Hepatocyte (in vitro differentiated cells): ENCODE results near the gene UNKL. TPM values are rescaled to one million over a fixed set of nuclear protein-coding genes. Genes with fewer than 3 reads are reported as not detected.
"Not testable (repeated sequence)": the region's sequence is repeated elsewhere in the genome, so short reads cannot be mapped to it uniquely, and the experiment has no call there.

Source experiments
- DNase-seq: peaks from one replicate; pipeline ENCODE4 v3.0.0-alpha.2; 2016; ENCODE audit warnings: low spot score
- H2AFZ ChIP-seq: fragments of 200-600 bp; sonication (generic); 2 replicates; pipeline ENCODE4 v1.6.0; 2016; ENCODE audit warnings: antibody characterized with exemption, mild to moderate bottlenecking
- H3K27ac ChIP-seq: fragments of 200-600 bp; sonication (generic); 2 replicates; pipeline ENCODE4 v1.5.1; 2016; ENCODE audit warnings: mild to moderate bottlenecking
- H3K27me3 ChIP-seq: fragments of 200-600 bp; sonication (generic); 2 replicates; pipeline ENCODE4 v1.6.1; 2016
- H3K36me3 ChIP-seq: fragments of 200-600 bp; sonication (generic); replicated peaks from 2 replicates; pipeline ENCODE4 v1.5.1; 2016; ENCODE audit warnings: low read depth; ENCODE audit not compliant: insufficient read depth
- H3K4me1 ChIP-seq: fragments of 200-600 bp; sonication (generic); 2 replicates; pipeline ENCODE4 v1.5.1; 2016; ENCODE audit warnings: mild to moderate bottlenecking, moderate library complexity; ENCODE audit not compliant: insufficient read depth
- H3K4me2 ChIP-seq: fragments of 200-600 bp; sonication (generic); 2 replicates; pipeline ENCODE4 v1.6.0; 2016
- H3K4me3 ChIP-seq: fragments of 200-600 bp; sonication (generic); 2 replicates; pipeline ENCODE4 v1.5.1; 2016; ENCODE audit warnings: mild to moderate bottlenecking
- H3K79me2 ChIP-seq: fragments of 200-600 bp; sonication (generic); 2 replicates; pipeline ENCODE4 v1.6.0; 2017; ENCODE audit warnings: mild to moderate bottlenecking
- H3K9me2 ChIP-seq: fragments of 200-600 bp; sonication (generic); replicated peaks from 2 replicates; pipeline ENCODE4 v1.6.0; 2017; ENCODE audit warnings: mild to moderate bottlenecking; ENCODE audit not compliant: insufficient read depth
- H3K9me3 ChIP-seq: fragments of 200-600 bp; sonication (generic); 2 replicates; pipeline ENCODE4 v1.5.1; 2016; ENCODE audit warnings: low read depth, mild to moderate bottlenecking
- H4K20me1 ChIP-seq: fragments of 200-600 bp; sonication (generic); 2 replicates; pipeline ENCODE4 v1.6.0; 2016; ENCODE audit warnings: mild to moderate bottlenecking; ENCODE audit not compliant: insufficient read depth, poor library complexity, severe bottlenecking
- CTCF ChIP-seq: fragments of 200-600 bp; sonication (generic); IDR thresholded peaks from 2 replicates; pipeline ENCODE4 v1.5.1; 2016; ENCODE audit warnings: antibody characterized with exemption, mild to moderate bottlenecking; ENCODE audit not compliant: poor library complexity
- EZH2 ChIP-seq: fragments of 200-600 bp; sonication (generic); IDR thresholded peaks from 2 replicates; pipeline ENCODE4 v1.6.1; 2016; ENCODE audit warnings: antibody characterized with exemption, mild to moderate bottlenecking, borderline replicate concordance
- EZH2phosphoT487 ChIP-seq: fragments of 200-600 bp; sonication (generic); IDR thresholded peaks from one replicate; pipeline ENCODE4 v1.6.1; 2018; ENCODE audit warnings: antibody characterized with exemption, mild to moderate bottlenecking, low read depth, moderate library complexity; ENCODE audit not compliant: unreplicated experiment, severe bottlenecking
- WGBS: methylation state at CpG from one replicate; pipeline ENCODE4 v1.1.6; 2016; ENCODE audit warnings: low lambda C conversion rate; ENCODE audit errors: missing lambda C conversion rate; 5-methylcytosine and 5-hydroxymethylcytosine counted together
- polyA plus RNA-seq: library from polyadenylated mRNA; unstranded; fragments of >200 nt; fragmentation: Nextera tagmentation; extraction: Ambion mirVana; gene quantifications from 2 replicates; pipeline ENCODE4 v1.2.1, GENCODE V29; 2016
- total RNA-seq: library from RNA; depleted of rRNA; stranded (reverse); fragments of >200 nt; gene quantifications from 2 replicates; pipeline ENCODE4 v1.2.3, GENCODE V29; 2014

The UNKL gene
- total and polyA plus RNA-seq, 2 experiments from 2014 or later, result 8.5 to 10.3 TPM

- H3K27ac ChIP-seq, result no peak overlapping the region
- H3K79me2 ChIP-seq, result no peaks in the 10 kb centered on the region
- no peak for TF ChIP-seq CTCF
- TF ChIP-seq EZH2phosphoT487, result no peak
- no peak for TF ChIP-seq EZH2
- 72% methylated on average over 21 of the region's 22 CpGs for WGBS
- H3K4me1 ChIP-seq, result peaks cover 25% of the 10 kb centered on the region
- H3K27me3 ChIP-seq, result peaks cover 47% of the 10 kb centered on the region
- peak overlapping the region; percentile 7 for H2AFZ ChIP-seq
- H3K9me2 ChIP-seq, result no peaks in the 10 kb centered on the region
- H4K20me1 ChIP-seq, result no peaks in the 10 kb centered on the region
- DNase-seq, result no peak
- H3K36me3 ChIP-seq, result no peaks in the 10 kb centered on the region
- H3K9me3 ChIP-seq, result no peaks in the 10 kb centered on the region
- peak overlapping the region; percentile 78 for H3K4me2 ChIP-seq
- no peak overlapping the region for H3K4me3 ChIP-seq
Observed at GRCh38 chr16:1330931-1331711, 83.4 kb downstream of the UNKL start.

- TF ChIP-seq EZH2, result no peak
- peak; percentile 40 for TF ChIP-seq CTCF
- no peak for TF ChIP-seq EZH2phosphoT487
- 86% methylated on average over 16 of the region's 17 CpGs for WGBS
- Histone ChIP-seq H3K36me3 (no peaks in the 10 kb centered on the region), H3K9me2 (no peaks in the 10 kb centered on the region), H3K79me2 (no peaks in the 10 kb centered on the region), H3K27ac (no peak overlapping the region), H3K4me3 (no peak overlapping the region), H3K4me1 (peaks cover 25% of the 10 kb centered on the region), H3K4me2 (no peak overlapping the region), H3K27me3 (peaks cover 40% of the 10 kb centered on the region), H4K20me1 (no peaks in the 10 kb centered on the region), H2AFZ (no peak overlapping the region), H3K9me3 (no peaks in the 10 kb centered on the region)
- no peak for DNase-seq
Observed at GRCh38 chr16:1330260-1330914, 84.1 kb downstream of the UNKL start.

GRCh38 chr16:1328961-1329360 lies 85.5 kb downstream of the UNKL start:
- H3K9me2 ChIP-seq, H3K79me2 ChIP-seq, H3K4me2 ChIP-seq, H3K4me3 ChIP-seq, H3K9me3 ChIP-seq, H3K36me3 ChIP-seq, H2AFZ ChIP-seq, H4K20me1 ChIP-seq, H3K27ac ChIP-seq, DNase-seq: not testable (repeated sequence)
- H3K4me1 ChIP-seq, result peaks cover 24% of the 10 kb centered on the region
- 96% methylated on average over 10 of the region's 10 CpGs for WGBS
- peaks cover 26% of the 10 kb centered on the region for H3K27me3 ChIP-seq

- H3K27ac ChIP-seq, result not testable (repeated sequence)
Observed at GRCh38 chr16:1328136-1328535, 86.4 kb downstream of the UNKL start.

More at GRCh38 chr16:1328136-1328535, 86.4 kb downstream of the UNKL start:
- H3K9me3 ChIP-seq, H3K4me3 ChIP-seq, H3K79me2 ChIP-seq, H3K36me3 ChIP-seq, H2AFZ ChIP-seq, H3K9me2 ChIP-seq, H4K20me1 ChIP-seq, H3K4me2 ChIP-seq, DNase-seq: not testable (repeated sequence)
- Histone ChIP-seq H3K27me3 (peaks cover 20% of the 10 kb centered on the region), H3K4me1 (peaks cover 20% of the 10 kb centered on the region)
- WGBS, result 96% methylated on average over 20 of the region's 20 CpGs
